Superior temporal gyrus (tissue), 1 donor: ENCODE measurements around the gene RASAL2.
"Not testable (repeated sequence)": the region's sequence is repeated elsewhere in the genome, so short reads cannot be mapped to it uniquely, and the experiment has no call there.

ENCODE experiments used
- DNase-seq: peaks from one replicate; pipeline ENCODE4 v3.0.0-alpha.2; 2016; ENCODE audit errors: extremely low spot score

Gene RASAL2

DNA sequence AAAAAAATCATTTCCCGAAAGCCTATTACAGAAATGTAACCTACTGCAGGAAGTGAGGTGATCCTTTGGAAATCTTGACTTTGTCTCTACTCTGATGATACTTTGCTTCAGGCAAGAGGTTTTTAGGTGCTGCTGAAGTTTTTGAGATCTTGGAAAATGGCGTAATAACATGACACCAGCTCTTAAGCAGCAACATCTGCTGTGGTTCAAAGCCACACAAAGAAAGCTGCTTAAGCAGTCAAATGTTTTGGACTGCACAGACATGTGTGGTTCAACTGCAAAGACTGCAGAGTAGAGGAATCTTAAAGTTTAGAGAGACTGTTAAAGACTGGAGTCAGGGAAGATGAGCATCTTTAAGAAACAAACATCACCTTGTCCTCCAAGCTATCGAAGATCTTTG, 139.0 kb downstream of the RASAL2 start:
- no peak for DNase-seq

- DNase-seq = no peak
Measured at GRCh38 chr1:178237121-178237520, 143.2 kb downstream of the RASAL2 start.

DNA sequence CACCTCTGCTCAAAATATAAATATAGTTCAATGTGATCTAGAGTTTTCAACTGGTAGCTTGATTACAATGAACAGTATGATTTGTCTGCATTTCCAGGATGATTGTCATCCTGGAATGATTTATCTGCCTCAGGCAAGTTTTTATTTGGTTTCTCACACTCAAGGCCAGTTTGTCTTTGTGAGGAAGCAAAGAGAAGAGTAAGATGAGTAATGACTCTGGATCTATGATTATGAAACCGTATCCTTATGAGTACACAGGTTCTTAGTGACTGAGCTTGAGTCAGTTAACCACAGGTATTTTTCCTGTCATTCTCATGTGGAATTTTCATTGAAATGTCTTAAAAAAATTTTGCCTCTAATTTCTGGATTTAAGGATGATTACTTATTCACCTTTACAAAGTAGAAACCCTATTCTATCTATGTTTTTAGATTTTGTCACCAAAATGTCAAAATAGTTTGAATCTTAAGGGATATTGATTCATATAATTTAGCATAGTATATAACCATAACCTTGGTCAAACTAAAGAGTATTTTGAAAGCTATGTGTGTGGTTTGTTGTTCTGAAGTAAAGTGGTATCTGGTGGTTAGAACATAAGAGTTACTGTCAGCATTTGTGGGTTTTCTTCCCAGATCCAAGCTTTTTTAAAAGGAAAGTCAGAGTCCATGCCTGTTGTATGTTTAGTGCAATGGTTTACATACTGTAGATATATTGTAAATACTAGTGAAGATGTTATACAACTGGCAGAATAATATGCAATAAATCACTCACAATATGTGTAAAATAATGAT, 145.0 kb downstream of the RASAL2 start:
- no peak for DNase-seq

GRCh38 chr1:178241057-178241456, 147.2 kb downstream of the RASAL2 start:
- DNase-seq = no peak

GRCh38 chr1:178241837-178242236, 147.9 kb downstream of the RASAL2 start:
- DNase-seq = no peak

- DNase-seq = no peak
Measured at GRCh38 chr1:178243119-178243518, 149.2 kb downstream of the RASAL2 start.

DNA sequence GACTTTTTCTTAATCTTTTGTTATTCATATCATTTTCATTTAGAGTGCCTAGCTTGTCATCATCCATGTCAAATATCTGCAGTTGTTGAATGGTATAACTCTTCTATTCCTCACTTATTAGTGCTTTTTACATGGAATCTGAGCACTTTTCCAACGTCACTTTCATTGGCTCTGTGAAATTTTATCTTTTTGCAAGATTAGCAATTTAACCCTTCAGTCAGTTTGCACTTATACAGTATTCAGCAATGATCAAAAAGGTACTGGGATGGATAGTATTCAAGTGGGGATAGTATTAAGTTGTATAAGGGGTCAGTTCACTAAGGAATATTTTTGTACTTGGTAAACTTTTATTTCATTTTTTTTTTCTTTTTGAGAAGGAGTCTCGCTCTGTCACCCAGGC, 150.0 kb downstream of the RASAL2 start:
- DNase-seq = no peak

DNA sequence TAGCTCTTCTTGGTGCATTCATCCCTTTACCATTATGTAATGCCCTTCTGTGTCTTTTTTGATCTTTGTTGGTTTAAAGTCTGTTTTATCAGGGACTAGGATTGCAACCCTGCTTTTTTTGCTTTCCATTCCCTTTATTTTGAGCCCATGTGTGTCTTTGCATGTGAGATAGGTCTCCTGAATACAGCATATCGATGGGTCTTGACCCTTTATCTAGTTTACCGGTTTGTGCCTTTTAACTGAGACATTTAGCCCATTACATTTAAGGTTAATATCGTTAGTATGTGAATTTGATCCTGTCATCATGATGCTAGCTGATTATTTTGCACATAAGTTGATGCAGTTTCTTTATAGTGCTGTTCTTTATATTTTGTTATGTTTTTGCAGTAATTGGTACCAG, 154.4 kb downstream of the RASAL2 start:
- not testable (repeated sequence) for DNase-seq

- not testable (repeated sequence) for DNase-seq
Measured at GRCh38 chr1:178253581-178253980, 159.7 kb downstream of the RASAL2 start.

GRCh38 chr1:178254433-178254832, 160.5 kb downstream of the RASAL2 start:
- no peak for DNase-seq

- no peak for DNase-seq
Measured at GRCh38 chr1:178258536-178258935, 164.6 kb downstream of the RASAL2 start.

GRCh38 chr1:178262120-178262500, 168.2 kb downstream of the RASAL2 start:
- peak; percentile 55 for DNase-seq

- peak; percentile 26 for DNase-seq
Measured at GRCh38 chr1:178263341-178263740, 169.4 kb downstream of the RASAL2 start.

DNA sequence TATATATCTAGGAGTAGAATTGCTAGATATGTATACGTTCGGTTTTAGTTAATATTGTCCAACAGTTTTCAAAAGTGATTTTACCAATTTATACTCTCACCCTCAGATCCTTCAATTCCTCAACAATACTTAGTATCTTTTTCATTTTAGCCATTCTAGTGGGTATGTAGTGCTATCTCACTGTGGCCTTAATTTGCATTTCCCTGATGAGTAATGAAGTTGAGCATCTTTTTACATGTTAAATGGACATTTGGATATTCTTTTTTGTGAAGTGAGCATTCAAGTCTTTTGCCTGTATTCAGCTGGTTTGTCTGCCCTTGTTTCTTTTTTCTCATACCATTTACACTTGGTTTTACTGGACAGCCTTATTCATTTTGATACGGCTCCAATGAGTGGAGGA, 172.2 kb downstream of the RASAL2 start:
- DNase-seq = no peak

DNA sequence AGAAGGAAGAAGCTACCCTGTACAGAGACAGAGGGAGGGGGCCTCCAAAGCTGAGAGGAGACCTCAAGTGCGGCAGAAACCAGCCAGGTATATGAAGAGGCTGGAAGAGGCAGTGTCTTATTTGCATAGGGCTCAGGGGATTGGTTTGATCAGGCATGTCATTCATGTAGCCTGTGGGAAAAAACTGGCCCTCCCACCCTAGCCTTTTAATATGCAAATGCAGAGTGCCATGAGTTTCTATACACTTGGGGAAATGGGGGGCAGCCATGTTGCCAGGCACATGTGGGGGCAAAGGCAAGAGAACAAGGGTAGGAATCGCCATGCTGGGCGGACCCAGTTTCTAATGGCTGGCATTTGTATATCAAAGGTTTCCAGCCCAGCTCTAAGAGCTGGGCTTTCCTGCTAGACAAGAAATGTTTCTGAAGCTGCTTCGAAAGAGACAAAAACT, 172.7 kb downstream of the RASAL2 start:
- DNase-seq = no peak

- DNase-seq = no peak
Measured at GRCh38 chr1:178267646-178268094, 173.8 kb downstream of the RASAL2 start.

- no peak for DNase-seq
Measured at GRCh38 chr1:178271471-178271870, 177.6 kb downstream of the RASAL2 start.

DNA sequence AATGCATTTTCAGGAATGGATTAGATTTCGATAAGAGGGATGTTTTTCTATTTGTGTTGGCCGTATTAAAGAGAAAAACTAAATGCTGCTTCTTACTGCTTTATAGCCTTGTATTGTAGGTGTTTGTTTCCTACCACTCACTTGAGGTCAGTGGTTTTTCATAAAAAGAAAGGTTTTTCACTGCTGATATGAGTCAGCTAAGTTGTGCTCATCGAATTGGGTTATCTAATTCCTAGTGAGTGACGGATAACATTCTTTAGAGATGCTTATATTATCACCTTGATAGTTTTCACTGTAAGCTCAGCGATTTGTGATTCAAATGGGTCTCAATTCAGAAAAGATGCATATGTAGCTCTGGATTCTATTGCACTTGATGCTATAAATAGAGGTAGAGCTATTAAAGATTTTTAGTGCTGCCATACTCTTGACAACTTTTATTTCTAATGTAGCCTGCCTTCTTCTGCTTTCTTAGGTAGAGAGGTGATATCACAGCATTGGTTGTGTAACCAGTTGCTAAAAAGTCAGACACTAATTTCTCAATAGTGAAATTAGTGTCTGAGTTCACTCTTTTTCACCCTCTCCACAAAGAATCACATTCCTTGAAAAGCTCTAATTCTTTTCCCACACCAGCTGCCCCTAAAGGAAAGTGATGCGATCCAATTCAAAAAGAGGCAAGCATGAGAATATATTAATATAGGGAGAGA, 180.0 kb downstream of the RASAL2 start:
- no peak for DNase-seq

GRCh38 chr1:178275049-178275448, 181.1 kb downstream of the RASAL2 start:
- DNase-seq = no peak

DNA sequence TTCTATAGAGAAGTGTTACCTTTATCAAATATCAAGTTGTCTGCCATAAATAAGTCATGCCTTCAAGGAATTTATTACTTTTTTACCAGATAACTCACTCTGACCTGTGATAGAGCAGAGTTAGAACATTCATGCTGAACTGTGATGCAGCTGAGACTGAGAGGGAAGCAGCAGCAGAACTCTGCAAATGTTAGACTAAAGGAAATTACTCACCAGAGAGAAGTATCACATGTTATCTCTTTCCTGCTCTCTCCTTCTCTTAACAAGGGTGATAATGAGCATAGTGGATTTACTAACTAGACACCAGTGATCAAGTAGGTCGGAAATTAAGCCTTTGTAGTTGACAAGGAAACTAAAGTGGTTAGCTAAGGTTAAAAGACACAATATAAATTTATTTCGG, 181.6 kb downstream of the RASAL2 start:
- no peak for DNase-seq

DNA sequence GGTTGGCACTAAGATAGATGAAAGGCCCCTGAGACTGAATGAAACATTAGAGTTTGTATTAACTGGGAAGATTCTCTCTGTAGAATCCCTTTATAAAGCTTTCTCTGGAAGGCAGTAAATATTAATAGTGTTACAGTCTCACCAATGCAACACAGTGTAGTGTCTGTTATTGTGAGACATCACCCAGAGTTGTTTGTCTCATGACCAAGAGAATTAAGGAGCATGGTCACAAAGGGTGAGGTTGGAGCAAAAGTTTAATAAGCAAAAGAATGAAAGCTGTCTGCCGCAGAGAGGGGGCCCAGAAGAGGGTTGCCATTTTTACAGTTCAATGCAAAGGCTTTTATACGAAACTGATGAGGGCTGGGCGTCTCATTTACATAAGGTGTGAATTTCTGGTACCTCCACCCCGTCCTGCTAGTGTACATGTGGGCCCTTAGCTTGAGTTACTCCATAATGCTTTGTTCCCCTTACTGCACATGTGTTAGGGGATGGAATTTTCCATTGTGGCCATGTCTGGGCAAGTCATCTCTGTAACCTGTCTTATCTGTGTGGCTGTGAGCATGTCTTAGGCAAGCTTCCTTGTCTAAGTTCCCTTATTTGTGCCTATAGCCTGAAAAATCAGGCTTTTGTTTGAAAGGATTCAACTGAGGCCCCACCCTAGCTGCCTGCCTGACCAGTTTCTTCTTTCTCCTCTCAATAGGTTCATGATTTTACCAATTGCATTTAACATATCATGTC, 184.1 kb downstream of the RASAL2 start:
- DNase-seq = no peak

GRCh38 chr1:178278916-178279686, 185.2 kb downstream of the RASAL2 start:
- DNase-seq = no peak
